ENCODE results near the gene EIF3F. TPM values are rescaled to one million over a fixed set of nuclear protein-coding genes. Genes with fewer than 3 reads are reported as not detected.

The EIF3F gene
- total RNA-seq, 1 experiment from 2014 or later, result 197 TPM

DNA sequence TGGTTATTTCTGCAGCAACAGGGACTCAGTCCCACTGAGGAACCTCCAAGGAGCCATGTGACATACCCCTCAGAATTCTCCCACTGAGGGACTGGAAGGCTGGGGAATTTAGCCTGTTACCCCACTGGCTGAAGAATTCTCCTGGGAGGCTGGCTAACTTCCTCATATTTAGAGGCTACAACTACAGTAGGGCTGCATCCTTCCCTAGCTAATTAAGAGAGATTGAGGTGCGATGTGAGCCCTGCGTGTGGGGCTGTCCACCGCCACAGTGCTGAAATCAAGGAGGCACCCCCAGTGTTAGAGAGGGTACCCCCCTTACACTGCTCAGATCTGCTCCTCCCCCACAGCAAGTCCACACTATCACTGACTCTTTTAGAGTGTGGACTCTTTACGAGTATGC is 21.1 kb downstream of the EIF3F start:
- DNase-seq, result no peak
- H3K27ac Mint-ChIP-seq (ENCODE audit: unreplicated experiment), result no peak overlapping the region
- TF ChIP-seq, protein P1, sequence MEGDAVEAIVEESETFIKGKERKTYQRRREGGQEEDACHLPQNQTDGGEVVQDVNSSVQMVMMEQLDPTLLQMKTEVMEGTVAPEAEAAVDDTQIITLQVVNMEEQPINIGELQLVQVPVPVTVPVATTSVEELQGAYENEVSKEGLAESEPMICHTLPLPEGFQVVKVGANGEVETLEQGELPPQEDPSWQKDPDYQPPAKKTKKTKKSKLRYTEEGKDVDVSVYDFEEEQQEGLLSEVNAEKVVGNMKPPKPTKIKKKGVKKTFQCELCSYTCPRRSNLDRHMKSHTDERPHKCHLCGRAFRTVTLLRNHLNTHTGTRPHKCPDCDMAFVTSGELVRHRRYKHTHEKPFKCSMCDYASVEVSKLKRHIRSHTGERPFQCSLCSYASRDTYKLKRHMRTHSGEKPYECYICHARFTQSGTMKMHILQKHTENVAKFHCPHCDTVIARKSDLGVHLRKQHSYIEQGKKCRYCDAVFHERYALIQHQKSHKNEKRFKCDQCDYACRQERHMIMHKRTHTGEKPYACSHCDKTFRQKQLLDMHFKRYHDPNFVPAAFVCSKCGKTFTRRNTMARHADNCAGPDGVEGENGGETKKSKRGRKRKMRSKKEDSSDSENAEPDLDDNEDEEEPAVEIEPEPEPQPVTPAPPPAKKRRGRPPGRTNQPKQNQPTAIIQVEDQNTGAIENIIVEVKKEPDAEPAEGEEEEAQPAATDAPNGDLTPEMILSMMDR (IDR thresholded peaks at IDR 0.05; ENCODE audit: unreplicated experiment), result no peak
- intact Hi-C loops (cut with micrococcal nuclease; ENCODE audit: unreplicated experiment), result loop anchor here (5.0 kb wide), 1 partner anchor 559 kb away; no protein-coding TSS in a partner anchor
- no peaks in the 10 kb centered on the region for H3K9me3 Mint-ChIP-seq (ENCODE audit: low read depth, unreplicated experiment)
- H3K4me1 Mint-ChIP-seq (ENCODE audit: low read depth, unreplicated experiment), result no peaks in the 10 kb centered on the region
- peaks cover 26% of the 10 kb centered on the region for H3K27me3 Mint-ChIP-seq (ENCODE audit: unreplicated experiment)
- no peak overlapping the region for H3K4me3 Mint-ChIP-seq (ENCODE audit: low read depth, unreplicated experiment)
- H3K36me3 Mint-ChIP-seq (ENCODE audit: insufficient read depth, unreplicated experiment), result no peaks in the 10 kb centered on the region
- CTCF ChIA-PET, result no interaction called here
- no TSS peak for BruUV-seq (replicated peaks)

DNA sequence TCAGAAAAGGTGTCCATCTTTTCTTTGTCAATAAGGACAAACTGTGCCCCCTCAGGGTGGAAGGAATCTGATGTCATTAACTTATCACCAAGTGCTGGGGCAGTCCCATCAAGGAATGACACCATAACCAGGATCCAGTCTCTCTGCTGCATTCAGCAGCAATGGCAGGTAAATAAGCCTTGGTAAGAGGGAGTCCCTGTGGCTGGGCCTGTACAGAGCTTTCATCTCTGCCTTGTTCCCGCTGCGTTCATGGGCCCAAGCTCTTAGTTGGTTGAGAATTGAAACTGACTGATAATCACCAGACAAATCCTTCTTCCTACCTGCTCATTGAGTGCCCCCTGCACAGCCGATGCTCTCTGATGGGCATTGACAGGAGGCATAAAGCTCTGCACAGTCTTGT is 22.7 kb downstream of the EIF3F start:
- Mint-ChIP-seq H3K4me3 (ENCODE audit: low read depth, unreplicated experiment) (no peak overlapping the region), H3K36me3 (ENCODE audit: insufficient read depth, unreplicated experiment) (no peaks in the 10 kb centered on the region), H3K9me3 (ENCODE audit: low read depth, unreplicated experiment) (no peaks in the 10 kb centered on the region), H3K27ac (ENCODE audit: unreplicated experiment) (no peak overlapping the region), H3K4me1 (ENCODE audit: low read depth, unreplicated experiment) (no peaks in the 10 kb centered on the region), H3K27me3 (ENCODE audit: unreplicated experiment) (peaks cover 36% of the 10 kb centered on the region)
- TF ChIP-seq, protein P1 (IDR thresholded peaks at IDR 0.05; ENCODE audit: unreplicated experiment), result no peak
- CTCF ChIA-PET, result interaction anchor here (1.2 kb wide), 1 partner anchor 81 kb away, joined by 3 read pairs; no protein-coding TSS in a partner anchor
- DNase-seq, result no peak
- no TSS peak for BruUV-seq (replicated peaks)
- intact Hi-C loops (cut with micrococcal nuclease; ENCODE audit: unreplicated experiment), result loop anchor here (5.0 kb wide), 1 partner anchor 557 kb away; no protein-coding TSS in a partner anchor

DNA sequence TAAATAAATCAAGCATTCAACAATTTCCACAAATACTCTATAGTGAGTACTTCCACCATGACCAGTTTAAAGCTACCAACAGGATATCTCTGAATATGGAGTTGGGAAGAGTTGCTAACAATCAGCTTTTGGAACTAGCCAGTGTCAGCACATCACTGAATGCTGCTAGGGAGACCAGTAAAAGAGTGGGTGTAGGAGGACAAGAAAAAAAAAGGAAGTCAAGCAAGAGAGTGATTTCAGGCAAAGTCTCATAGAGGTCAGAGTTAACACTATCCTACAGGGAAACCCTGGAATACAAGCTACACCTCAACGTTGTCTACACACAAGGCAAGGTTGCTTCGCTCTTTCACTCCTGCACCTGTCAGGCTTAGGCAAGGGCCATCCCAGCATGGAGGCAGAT is 24.2 kb downstream of the EIF3F start:
- no peaks in the 10 kb centered on the region for H3K36me3 Mint-ChIP-seq (ENCODE audit: insufficient read depth, unreplicated experiment)
- no TSS peak for BruUV-seq (replicated peaks)
- TF ChIP-seq, protein P1 (IDR thresholded peaks at IDR 0.05; ENCODE audit: unreplicated experiment), result no peak
- peaks cover 52% of the 10 kb centered on the region for H3K27me3 Mint-ChIP-seq (ENCODE audit: unreplicated experiment)
- no peaks in the 10 kb centered on the region for H3K9me3 Mint-ChIP-seq (ENCODE audit: low read depth, unreplicated experiment)
- intact Hi-C loops (cut with micrococcal nuclease; ENCODE audit: unreplicated experiment), result no loop called here
- H3K4me1 Mint-ChIP-seq (ENCODE audit: low read depth, unreplicated experiment), result no peaks in the 10 kb centered on the region
- no peak for DNase-seq
- no peak overlapping the region for H3K4me3 Mint-ChIP-seq (ENCODE audit: low read depth, unreplicated experiment)
- CTCF ChIA-PET, result interaction anchor here (1.7 to 1.8 kb wide), 2 partner anchors 22 to 88 kb away, joined by 5 to 6 read pairs; no protein-coding TSS in a partner anchor
- H3K27ac Mint-ChIP-seq (ENCODE audit: unreplicated experiment), result no peak overlapping the region

DNA sequence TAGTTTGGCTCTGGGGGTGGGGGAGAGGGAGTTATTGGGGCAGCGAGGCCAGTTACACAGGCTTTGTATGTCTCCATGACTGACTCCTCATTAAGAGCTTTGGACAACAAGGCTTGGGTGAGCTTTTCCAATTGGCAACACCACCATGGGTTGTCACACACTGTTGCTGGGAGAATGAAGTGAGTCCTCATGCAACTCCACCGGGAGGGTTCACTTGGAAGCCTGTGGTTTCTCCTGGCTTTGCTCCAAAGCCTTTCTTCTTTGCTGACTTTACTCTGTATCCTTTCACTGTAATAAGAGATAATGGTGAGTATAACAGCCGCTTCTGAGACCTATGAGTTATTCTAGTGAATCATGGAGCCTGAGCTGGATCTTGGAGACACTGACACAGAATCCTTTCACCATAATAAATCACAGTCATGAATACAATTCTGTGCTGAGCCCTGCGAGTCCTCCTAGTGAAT is 24.9 kb downstream of the EIF3F start:
- Mint-ChIP-seq H3K4me1 (ENCODE audit: low read depth, unreplicated experiment) (no peaks in the 10 kb centered on the region), H3K27me3 (ENCODE audit: unreplicated experiment) (peaks cover 58% of the 10 kb centered on the region), H3K36me3 (ENCODE audit: insufficient read depth, unreplicated experiment) (no peaks in the 10 kb centered on the region), H3K9me3 (ENCODE audit: low read depth, unreplicated experiment) (no peaks in the 10 kb centered on the region), H3K27ac (ENCODE audit: unreplicated experiment) (no peak overlapping the region), H3K4me3 (ENCODE audit: low read depth, unreplicated experiment) (no peak overlapping the region)
- TF ChIP-seq, protein P1 (IDR thresholded peaks at IDR 0.05; ENCODE audit: unreplicated experiment), result no peak
- intact Hi-C loops (cut with micrococcal nuclease; ENCODE audit: unreplicated experiment), result no loop called here
- no peak for DNase-seq
- CTCF ChIA-PET, result interaction anchor here (0.7 to 1.8 kb wide), 3 partner anchors 21 to 87 kb away, joined by 3 to 6 read pairs (median 5); no protein-coding TSS in a partner anchor
- no TSS peak for BruUV-seq (replicated peaks)
